HepG2 (cell line): ENCODE data around the gene SLC4A2. TPM values are rescaled to one million over a fixed set of nuclear protein-coding genes. Genes with fewer than 3 reads are reported as not detected.

Experiments used
- ATF6 ChIP-seq: sonication (generic); formaldehyde crosslinking; conservative IDR thresholded peaks from 2 replicates; pipeline ENCODE4 v1.4.0; 2020; ENCODE audit warnings: missing genetic modification reagents
- MAFF ChIP-seq: IDR thresholded peaks from 2 replicates; pipeline ENCODE4 v1.6.1; 2011; ENCODE audit warnings: low read depth, low read length, improper control_type of control experiment
- NPAS2 ChIP-seq: sonication (generic); formaldehyde crosslinking; IDR thresholded peaks from 2 replicates; pipeline ENCODE4 v1.8.0; 2022; ENCODE audit warnings: mild to moderate bottlenecking, missing genetic modification reagents, borderline replicate concordance
- TRAFD1 ChIP-seq: sonication (generic); formaldehyde crosslinking; IDR thresholded peaks from 2 replicates; pipeline ENCODE4 v1.5.1; 2020; ENCODE audit warnings: missing genetic modification reagents, mild to moderate bottlenecking, borderline replicate concordance
- ZBTB34 ChIP-seq: sonication (generic); formaldehyde crosslinking; IDR thresholded peaks from 2 replicates; pipeline ENCODE4 v1.8.0; 2022; ENCODE audit warnings: mild to moderate bottlenecking, missing genetic modification reagents
- ZNF280B ChIP-seq: sonication (generic); formaldehyde crosslinking; IDR thresholded peaks from 2 replicates; pipeline ENCODE4 v1.5.0; 2020; ENCODE audit warnings: missing genetic modification reagents, mild to moderate bottlenecking, borderline replicate concordance
- ZNF3 ChIP-seq: IDR thresholded peaks from 2 replicates; pipeline ENCODE4 v1.7.0; 2017; ENCODE audit warnings: inconsistent platforms
- ZNF451 ChIP-seq: sonication (generic); formaldehyde crosslinking; IDR thresholded peaks from 2 replicates; pipeline ENCODE4 v1.5.0; 2020; ENCODE audit warnings: mild to moderate bottlenecking, missing genetic modification reagents
- ZNF563 ChIP-seq: sonication (generic); formaldehyde crosslinking; IDR thresholded peaks from 2 replicates; pipeline ENCODE4 v1.8.0; 2022; ENCODE audit warnings: mild to moderate bottlenecking, moderate library complexity, missing genetic modification reagents
- ZSCAN31 ChIP-seq: sonication (generic); formaldehyde crosslinking; IDR thresholded peaks from 2 replicates; pipeline ENCODE4 v1.5.0; 2020; ENCODE audit warnings: low read depth, mild to moderate bottlenecking, missing genetic modification reagents
- polyA plus RNA-seq, 8 experiments: library from polyadenylated mRNA; depleted of rRNA in 3 of 8; stranded (reverse) in 7 of 8; unstranded in 1 of 8; fragments of >200 nt; fragmentation: Illumina TruSeq in 4 of 8; extraction: Trizol in 4 of 8; gene quantifications; 2 replicates each; pipeline versions ENCODE4 v1.2.1 to v1.2.3, GENCODE V29; 2011 to 2016; ENCODE audit warnings: low read depth in 4 of 8, missing spikeins in 1 of 8, mixed read lengths in 1 of 8; ENCODE audit not compliant: insufficient read depth in 1 of 8
- total RNA-seq, 5 experiments: library from RNA; depleted of rRNA; stranded (reverse); fragments of >200 nt; fragmentation: Illumina TruSeq; extraction: Trizol; gene quantifications; 2 replicates each; pipeline ENCODE4 v1.2.3, GENCODE V29; 2016; ENCODE audit warnings: low read depth in 1 of 5
- TF ChIP-seq, protein P1 (sequence below): IDR thresholded peaks from 2 replicates; pipeline ENCODE4 v1.6.1; 2012; ENCODE audit warnings: low read length, improper control_type of control experiment
- TF ChIP-seq, protein P2 (sequence below): sonication (generic); formaldehyde crosslinking; conservative IDR thresholded peaks from 2 replicates; pipeline ENCODE4 v1.5.0; 2020; ENCODE audit warnings: missing genetic modification reagents

SLC4A2 gene
- total and polyA plus RNA-seq, 2 of the 13 experiments (the other 11 are each of a cell fraction or from before 2014, with no cell fraction given): 51.9 to 73.4 TPM

GRCh38 chr7:151062399-151063211 lies 3.2 kb downstream of the SLC4A2 start (continued):
- no peak; the same call in 1 of the 2 replicates for TF ChIP-seq TRAFD1 (CRISPR knock-in tag)
- TF ChIP-seq ZNF3 (CRISPR knock-in tag): no peak
- no peak for TF ChIP-seq NPAS2 (CRISPR knock-in tag)
- TF ChIP-seq, protein P1, sequence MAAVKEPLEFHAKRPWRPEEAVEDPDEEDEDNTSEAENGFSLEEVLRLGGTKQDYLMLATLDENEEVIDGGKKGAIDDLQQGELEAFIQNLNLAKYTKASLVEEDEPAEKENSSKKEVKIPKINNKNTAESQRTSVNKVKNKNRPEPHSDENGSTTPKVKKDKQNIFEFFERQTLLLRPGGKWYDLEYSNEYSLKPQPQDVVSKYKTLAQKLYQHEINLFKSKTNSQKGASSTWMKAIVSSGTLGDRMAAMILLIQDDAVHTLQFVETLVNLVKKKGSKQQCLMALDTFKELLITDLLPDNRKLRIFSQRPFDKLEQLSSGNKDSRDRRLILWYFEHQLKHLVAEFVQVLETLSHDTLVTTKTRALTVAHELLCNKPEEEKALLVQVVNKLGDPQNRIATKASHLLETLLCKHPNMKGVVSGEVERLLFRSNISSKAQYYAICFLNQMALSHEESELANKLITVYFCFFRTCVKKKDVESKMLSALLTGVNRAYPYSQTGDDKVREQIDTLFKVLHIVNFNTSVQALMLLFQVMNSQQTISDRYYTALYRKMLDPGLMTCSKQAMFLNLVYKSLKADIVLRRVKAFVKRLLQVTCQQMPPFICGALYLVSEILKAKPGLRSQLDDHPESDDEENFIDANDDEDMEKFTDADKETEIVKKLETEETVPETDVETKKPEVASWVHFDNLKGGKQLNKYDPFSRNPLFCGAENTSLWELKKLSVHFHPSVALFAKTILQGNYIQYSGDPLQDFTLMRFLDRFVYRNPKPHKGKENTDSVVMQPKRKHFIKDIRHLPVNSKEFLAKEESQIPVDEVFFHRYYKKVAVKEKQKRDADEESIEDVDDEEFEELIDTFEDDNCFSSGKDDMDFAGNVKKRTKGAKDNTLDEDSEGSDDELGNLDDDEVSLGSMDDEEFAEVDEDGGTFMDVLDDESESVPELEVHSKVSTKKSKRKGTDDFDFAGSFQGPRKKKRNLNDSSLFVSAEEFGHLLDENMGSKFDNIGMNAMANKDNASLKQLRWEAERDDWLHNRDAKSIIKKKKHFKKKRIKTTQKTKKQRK: no peak
- no peak for TF ChIP-seq ZSCAN31 (CRISPR knock-in tag)
- TF ChIP-seq, protein P2, sequence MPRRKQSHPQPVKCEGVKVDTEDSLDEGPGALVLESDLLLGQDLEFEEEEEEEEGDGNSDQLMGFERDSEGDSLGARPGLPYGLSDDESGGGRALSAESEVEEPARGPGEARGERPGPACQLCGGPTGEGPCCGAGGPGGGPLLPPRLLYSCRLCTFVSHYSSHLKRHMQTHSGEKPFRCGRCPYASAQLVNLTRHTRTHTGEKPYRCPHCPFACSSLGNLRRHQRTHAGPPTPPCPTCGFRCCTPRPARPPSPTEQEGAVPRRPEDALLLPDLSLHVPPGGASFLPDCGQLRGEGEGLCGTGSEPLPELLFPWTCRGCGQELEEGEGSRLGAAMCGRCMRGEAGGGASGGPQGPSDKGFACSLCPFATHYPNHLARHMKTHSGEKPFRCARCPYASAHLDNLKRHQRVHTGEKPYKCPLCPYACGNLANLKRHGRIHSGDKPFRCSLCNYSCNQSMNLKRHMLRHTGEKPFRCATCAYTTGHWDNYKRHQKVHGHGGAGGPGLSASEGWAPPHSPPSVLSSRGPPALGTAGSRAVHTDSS (CRISPR knock-in tag): no peak
- peak; percentile 74 for TF ChIP-seq ZNF451 (CRISPR knock-in tag)
- no peak for TF ChIP-seq ZNF280B (CRISPR knock-in tag)
- no peak for TF ChIP-seq ZBTB34
- no peak for TF ChIP-seq ATF6 (CRISPR knock-in tag)
- TF ChIP-seq MAFF: no peak
- TF ChIP-seq ZNF563: peak; percentile 48; the same call in 1 of the 2 replicates
